HepG2 (cell line): ENCODE measurements around the gene ZNF281. TPM values are rescaled to one million over a fixed set of nuclear protein-coding genes. Genes with fewer than 3 reads are reported as not detected.

ENCODE experiments used
- ATF1 ChIP-seq: IDR thresholded peaks from 2 replicates; pipeline ENCODE4 v1.6.1; 2016; ENCODE audit warnings: mild to moderate bottlenecking, control low read depth
- ATF7-NPFF ChIP-seq: sonication (generic); formaldehyde crosslinking; IDR thresholded peaks from 2 replicates; pipeline ENCODE4 v1.8.1; 2023; ENCODE audit warnings: mild to moderate bottlenecking, low read depth, missing genetic modification reagents, moderate library complexity
- BRD4 ChIP-seq: sonication (generic); formaldehyde crosslinking; IDR thresholded peaks from 2 replicates; pipeline ENCODE4 v1.4.0; 2020; ENCODE audit warnings: missing genetic modification reagents
- CEBPG ChIP-seq: IDR thresholded peaks from 2 replicates; pipeline ENCODE4 v1.6.1; 2016
- HMG20A ChIP-seq: IDR thresholded peaks from 2 replicates; pipeline ENCODE4 v1.6.1; 2016; ENCODE audit warnings: borderline replicate concordance
- HMG20B ChIP-seq: conservative IDR thresholded peaks from 2 replicates; pipeline ENCODE4 v1.6.1; 2016; ENCODE audit warnings: missing genetic modification reagents, missing compliant biosample characterization
- IRX3 ChIP-seq: sonication (generic); formaldehyde crosslinking; IDR thresholded peaks from 2 replicates; pipeline ENCODE4 v1.8.1; 2023; ENCODE audit warnings: mild to moderate bottlenecking, low read depth, missing genetic modification reagents, borderline replicate concordance
- JARID2 ChIP-seq: sonication (generic); formaldehyde crosslinking; IDR thresholded peaks from 2 replicates; pipeline ENCODE4 v1.8.1; 2023; ENCODE audit warnings: missing genetic modification reagents, inconsistent platforms; ENCODE audit not compliant: insufficient replicate concordance
- KAT8 ChIP-seq: IDR thresholded peaks from 2 replicates; pipeline ENCODE4 v1.6.1; 2016; ENCODE audit warnings: missing genetic modification reagents, missing compliant biosample characterization
- MED8 ChIP-seq: sonication (generic); formaldehyde crosslinking; IDR thresholded peaks from 2 replicates; pipeline ENCODE4 v1.8.1; 2023; ENCODE audit warnings: mild to moderate bottlenecking, missing genetic modification reagents; ENCODE audit not compliant: insufficient replicate concordance
- PRMT3 ChIP-seq: sonication (generic); formaldehyde crosslinking; IDR thresholded peaks from 2 replicates; pipeline ENCODE4 v1.8.1; 2022; ENCODE audit warnings: low read depth, mild to moderate bottlenecking, moderate library complexity, missing genetic modification reagents, borderline replicate concordance
- STAT6 ChIP-seq: sonication (generic); formaldehyde crosslinking; IDR thresholded peaks from 2 replicates; pipeline ENCODE4 v1.4.0; 2020; ENCODE audit warnings: missing genetic modification reagents, mild to moderate bottlenecking, borderline replicate concordance
- TAF1 ChIP-seq: sonication (generic); formaldehyde crosslinking; IDR thresholded peaks from 2 replicates; pipeline ENCODE4 v1.4.0; 2020; ENCODE audit warnings: missing genetic modification reagents
- TEAD2 ChIP-seq: sonication (generic); formaldehyde crosslinking; IDR thresholded peaks from 2 replicates; pipeline ENCODE4 v1.9.0; 2021; ENCODE audit warnings: missing genetic modification reagents
- THAP11 ChIP-seq: IDR thresholded peaks from 2 replicates; pipeline ENCODE4 v1.6.1; 2016; ENCODE audit warnings: missing biosample characterization, missing genetic modification reagents
- ZNF251 ChIP-seq: sonication (generic); formaldehyde crosslinking; IDR thresholded peaks from 2 replicates; pipeline ENCODE4 v1.9.0; 2021; ENCODE audit warnings: mild to moderate bottlenecking, missing genetic modification reagents
- ZNF337 ChIP-seq: sonication (generic); formaldehyde crosslinking; IDR thresholded peaks from 2 replicates; pipeline ENCODE4 v1.5.1; 2020; ENCODE audit warnings: missing genetic modification reagents, low read depth, mild to moderate bottlenecking, borderline replicate concordance
- ZNF484 ChIP-seq: sonication (generic); formaldehyde crosslinking; IDR thresholded peaks from 2 replicates; pipeline ENCODE4 v1.5.1; 2020; ENCODE audit warnings: mild to moderate bottlenecking, low read depth, missing genetic modification reagents, borderline replicate concordance
- ZNF614 ChIP-seq: IDR thresholded peaks from 2 replicates; pipeline ENCODE4 v1.6.1; 2018; ENCODE audit warnings: missing biosample characterization, missing genetic modification reagents, inconsistent platforms, borderline replicate concordance
- ZNF709 ChIP-seq: sonication (generic); formaldehyde crosslinking; IDR thresholded peaks from 2 replicates; pipeline ENCODE4 v1.5.0; 2020; ENCODE audit warnings: mild to moderate bottlenecking, missing genetic modification reagents
- ZNF740 ChIP-seq: sonication (generic); formaldehyde crosslinking; IDR thresholded peaks from 2 replicates; pipeline ENCODE4 v1.4.0; 2020; ENCODE audit warnings: missing genetic modification reagents
- ZNF766 ChIP-seq: sonication (generic); formaldehyde crosslinking; IDR thresholded peaks from 2 replicates; pipeline ENCODE4 v1.5.0; 2020; ENCODE audit warnings: missing genetic modification reagents, borderline replicate concordance
- ZNF878 ChIP-seq: sonication (generic); formaldehyde crosslinking; IDR thresholded peaks from 2 replicates; pipeline ENCODE4 v1.8.1; 2023; ENCODE audit warnings: mild to moderate bottlenecking, missing genetic modification reagents, moderate library complexity
- ZSCAN29 ChIP-seq: sonication (generic); formaldehyde crosslinking; conservative IDR thresholded peaks from 2 replicates; pipeline ENCODE4 v1.4.0; 2020; ENCODE audit warnings: mild to moderate bottlenecking, missing genetic modification reagents
- ZSCAN9 ChIP-seq: IDR thresholded peaks from 2 replicates; pipeline ENCODE4 v1.6.1; 2016; ENCODE audit warnings: borderline replicate concordance
- polyA plus RNA-seq, 8 experiments: library from polyadenylated mRNA; depleted of rRNA in 3 of 8; stranded (reverse) in 7 of 8; unstranded in 1 of 8; fragments of >200 nt; fragmentation: Illumina TruSeq in 4 of 8; extraction: Trizol in 4 of 8; gene quantifications; 2 replicates each; pipeline versions ENCODE4 v1.2.1 to v1.2.3, GENCODE V29; 2011 to 2016; ENCODE audit warnings: low read depth in 4 of 8, missing spikeins in 1 of 8, mixed read lengths in 1 of 8; ENCODE audit not compliant: insufficient read depth in 1 of 8
- total RNA-seq, 5 experiments: library from RNA; depleted of rRNA; stranded (reverse); fragments of >200 nt; fragmentation: Illumina TruSeq; extraction: Trizol; gene quantifications; 2 replicates each; pipeline ENCODE4 v1.2.3, GENCODE V29; 2016; ENCODE audit warnings: low read depth in 1 of 5
- TF ChIP-seq, protein P1 (sequence below): sonication (generic); formaldehyde crosslinking; IDR thresholded peaks from 2 replicates; pipeline ENCODE4 v1.4.0; 2020; ENCODE audit warnings: missing genetic modification reagents, mild to moderate bottlenecking, borderline replicate concordance
- TF ChIP-seq, protein P2 (sequence below): IDR thresholded peaks from 2 replicates; pipeline ENCODE4 v1.6.1; 2016

ZNF281 gene
- total and polyA plus RNA-seq, 2 of the 13 experiments (the other 11 are each of a cell fraction or from before 2014, with no cell fraction given): 7.7 to 20.6 TPM

DNA sequence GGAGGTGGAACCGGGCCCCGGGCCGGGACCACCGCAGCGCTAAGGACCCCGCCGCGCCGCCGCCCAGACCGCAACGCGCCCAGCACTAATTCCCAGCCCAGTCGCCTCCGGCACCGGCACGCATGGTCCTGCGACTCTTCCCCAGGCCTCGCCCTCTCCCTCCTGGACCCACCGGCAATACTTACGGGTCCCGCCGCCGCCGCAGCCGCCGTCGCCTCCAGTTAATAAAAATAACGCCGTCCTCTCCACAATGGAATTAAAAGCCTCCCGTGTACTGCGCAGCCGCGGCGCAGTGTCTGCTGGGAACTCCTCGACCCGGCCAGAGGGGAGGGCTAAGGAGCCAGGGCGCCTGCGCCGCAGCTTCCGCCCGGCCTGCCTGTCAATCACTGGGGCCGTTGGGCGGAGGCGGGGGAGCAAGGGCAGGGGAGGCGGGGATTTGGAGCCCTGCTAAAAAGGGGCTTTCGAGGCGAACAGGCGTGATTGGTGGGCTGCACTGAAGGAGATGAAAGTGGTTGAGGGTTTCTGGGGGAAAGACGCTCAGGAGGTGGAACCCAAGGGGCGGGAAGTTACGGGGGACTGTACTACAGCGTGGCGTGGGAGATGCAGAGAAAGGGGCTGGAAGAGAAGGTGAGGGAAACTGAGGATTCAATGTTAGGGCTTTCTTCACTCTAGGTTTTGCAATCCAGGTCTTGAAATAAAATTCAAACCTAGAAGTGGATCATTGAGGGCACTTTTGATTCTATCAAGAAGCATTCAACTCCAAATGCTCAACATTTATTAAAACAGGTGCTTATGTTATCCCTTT, at the start of gene ZNF281 (continued):
- no peak for TF ChIP-seq ATF7-NPFF (CRISPR knock-in tag)
- 0 out of 2 replicates have a peak, but pooled peaks have one; percentile 25 for TF ChIP-seq BRD4 (CRISPR knock-in tag)
- 0 out of 2 replicates have a peak, but pooled peaks have one; percentile 38 for TF ChIP-seq ZSCAN29 (CRISPR knock-in tag)
- no peak for TF ChIP-seq ATF1 (CRISPR knock-in tag)
- TF ChIP-seq ZNF484 (CRISPR knock-in tag): no peak
- no peak for TF ChIP-seq ZNF766 (CRISPR knock-in tag)
- no peak for TF ChIP-seq HMG20A (CRISPR knock-in tag)
- TF ChIP-seq MED8 (CRISPR knock-in tag): no peak
- TF ChIP-seq ZNF878 (CRISPR knock-in tag): no peak
- TF ChIP-seq ZSCAN9 (CRISPR knock-in tag): peak; percentile 47; the same call in 1 of the 2 replicates
- TF ChIP-seq CEBPG (CRISPR knock-in tag): 0 out of 2 replicates have a peak, but pooled peaks have one; percentile 5
- TF ChIP-seq, protein P1, sequence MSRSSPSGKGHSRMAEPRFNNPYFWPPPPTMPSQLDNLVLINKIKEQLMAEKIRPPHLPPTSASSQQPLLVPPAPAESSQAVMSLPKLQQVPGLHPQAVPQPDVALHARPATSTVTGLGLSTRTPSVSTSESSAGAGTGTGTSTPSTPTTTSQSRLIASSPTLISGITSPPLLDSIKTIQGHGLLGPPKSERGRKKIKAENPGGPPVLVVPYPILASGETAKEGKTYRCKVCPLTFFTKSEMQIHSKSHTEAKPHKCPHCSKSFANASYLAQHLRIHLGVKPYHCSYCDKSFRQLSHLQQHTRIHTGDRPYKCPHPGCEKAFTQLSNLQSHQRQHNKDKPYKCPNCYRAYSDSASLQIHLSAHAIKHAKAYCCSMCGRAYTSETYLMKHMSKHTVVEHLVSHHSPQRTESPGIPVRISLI (CRISPR knock-in tag): no peak
- peak; percentile 78 for TF ChIP-seq KAT8 (CRISPR knock-in tag)
- TF ChIP-seq IRX3 (CRISPR knock-in tag): no peak
- TF ChIP-seq STAT6 (CRISPR knock-in tag): no peak
- no peak for TF ChIP-seq ZNF251 (CRISPR knock-in tag)
- TF ChIP-seq, protein P2, sequence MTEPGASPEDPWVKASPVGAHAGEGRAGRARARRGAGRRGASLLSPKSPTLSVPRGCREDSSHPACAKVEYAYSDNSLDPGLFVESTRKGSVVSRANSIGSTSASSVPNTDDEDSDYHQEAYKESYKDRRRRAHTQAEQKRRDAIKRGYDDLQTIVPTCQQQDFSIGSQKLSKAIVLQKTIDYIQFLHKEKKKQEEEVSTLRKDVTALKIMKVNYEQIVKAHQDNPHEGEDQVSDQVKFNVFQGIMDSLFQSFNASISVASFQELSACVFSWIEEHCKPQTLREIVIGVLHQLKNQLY (CRISPR knock-in tag): no peak
- no peak for TF ChIP-seq PRMT3 (CRISPR knock-in tag)
- peak; percentile 64 for TF ChIP-seq TAF1 (CRISPR knock-in tag)
- 0 out of 2 replicates have a peak, but pooled peaks have one; percentile 60 for TF ChIP-seq ZNF709 (CRISPR knock-in tag)
- TF ChIP-seq TEAD2: 0 out of 2 replicates have a peak, but pooled peaks have one; percentile 30
- no peak for TF ChIP-seq HMG20B
- no peak for TF ChIP-seq JARID2
- no peak for TF ChIP-seq ZNF337 (CRISPR knock-in tag)
- TF ChIP-seq THAP11 (CRISPR knock-in tag): peak; percentile 69
- no peak for TF ChIP-seq ZNF740 (CRISPR knock-in tag)
- TF ChIP-seq ZNF614 (CRISPR knock-in tag): no peak
